Smooth muscle cell of trachea (primary cell): ENCODE measurements around the gene PDZD2. TPM values are rescaled to one million over a fixed set of nuclear protein-coding genes. Genes with fewer than 3 reads are reported as not detected.

Experiments used
- total RNA-seq: library from RNA; depleted of rRNA; stranded (reverse); fragments of >200 nt; gene quantifications from 2 replicates; pipeline ENCODE4 v1.2.1, GENCODE V29; 2014

The PDZD2 gene
- total RNA-seq: 0.50 and 1.7 TPM in 2 replicates

DNA sequence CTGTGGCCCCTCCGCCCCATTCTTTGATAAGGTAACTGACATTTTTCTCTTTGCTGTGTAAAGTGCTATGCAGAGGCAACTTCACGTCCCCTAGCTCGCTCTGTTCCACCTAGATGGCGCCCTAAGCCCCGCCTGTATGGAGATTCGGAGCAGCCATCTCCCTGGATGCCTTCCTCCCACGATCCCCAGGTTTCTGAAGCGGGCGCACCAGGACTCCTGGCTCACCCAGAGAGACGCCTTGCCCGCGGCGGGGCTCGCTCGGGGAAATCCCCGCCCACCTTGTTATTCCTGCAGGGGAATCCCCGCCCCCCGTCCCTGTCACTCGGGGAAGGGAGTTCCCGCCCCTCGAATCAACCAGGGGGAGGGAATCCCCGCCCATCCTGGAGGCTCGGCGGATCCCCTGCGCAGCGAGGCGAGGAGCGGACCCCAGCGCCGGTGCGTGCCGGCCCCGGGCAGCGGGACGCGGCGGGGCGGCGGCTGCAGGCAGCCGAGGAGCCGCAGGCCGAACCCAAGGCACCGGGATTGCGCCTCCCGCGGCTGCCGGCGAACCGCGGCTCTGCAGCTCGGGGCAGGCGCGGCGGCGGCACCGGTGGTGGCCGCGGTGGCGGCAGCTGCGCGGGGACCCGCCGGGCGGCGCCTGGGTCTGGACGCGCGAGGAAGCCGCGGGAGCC, at the start of gene PDZD2:
PDZD2 (plus strand) TSS at position 384 of the 671 bp plus-strand sequence.

Other genes with a start within 250 kb of the PDZD2 start
- 43.5 and 57.5 TPM in 2 replicates for gene DROSHA, start 107.0 kb upstream of the PDZD2 start, total RNA-seq
- gene C5orf22, start 106.8 kb upstream of the PDZD2 start, total RNA-seq: 17.7 and 22.4 TPM in 2 replicates